ENCODE measurements around the gene PGC.

Gene PGC

GRCh38 chr6:41690541-41691330, 56.5 kb downstream of the PGC start:
- H3K9me2 ChIP-seq (replicated peaks; ENCODE audit: control insufficient read depth, low read length) = no peaks in the 10 kb centered on the region
- H3K4me1 ChIP-seq (ENCODE audit: control insufficient read depth, low read length) = no peaks in the 10 kb centered on the region
- no peaks in the 10 kb centered on the region for H3K27me3 ChIP-seq (ENCODE audit: control insufficient read depth, low read length)
- H3K36me3 ChIP-seq (ENCODE audit: control insufficient read depth, low read length) = peaks cover 40% of the 10 kb centered on the region
- H3K9me3 ChIP-seq (ENCODE audit: control insufficient read depth, insufficient read depth, low read length) = no peaks in the 10 kb centered on the region
- no peak overlapping the region for H3K4me3 ChIP-seq (ENCODE audit: low read length)
- peaks cover 3% of the 10 kb centered on the region; the same call in 1 of the 2 replicates for H3F3A ChIP-seq (ENCODE audit: control insufficient read depth, insufficient read depth)
- no peak overlapping the region for H3K27ac ChIP-seq (ENCODE audit: low read depth, low read length)
- no peak overlapping the region for H3K4me2 ChIP-seq (ENCODE audit: low read length)
- no peak for TF ChIP-seq EZH2phosphoT487 (IDR thresholded peaks at IDR 0.05; ENCODE audit: borderline replicate concordance, low read length)
- TF ChIP-seq, protein P1, sequence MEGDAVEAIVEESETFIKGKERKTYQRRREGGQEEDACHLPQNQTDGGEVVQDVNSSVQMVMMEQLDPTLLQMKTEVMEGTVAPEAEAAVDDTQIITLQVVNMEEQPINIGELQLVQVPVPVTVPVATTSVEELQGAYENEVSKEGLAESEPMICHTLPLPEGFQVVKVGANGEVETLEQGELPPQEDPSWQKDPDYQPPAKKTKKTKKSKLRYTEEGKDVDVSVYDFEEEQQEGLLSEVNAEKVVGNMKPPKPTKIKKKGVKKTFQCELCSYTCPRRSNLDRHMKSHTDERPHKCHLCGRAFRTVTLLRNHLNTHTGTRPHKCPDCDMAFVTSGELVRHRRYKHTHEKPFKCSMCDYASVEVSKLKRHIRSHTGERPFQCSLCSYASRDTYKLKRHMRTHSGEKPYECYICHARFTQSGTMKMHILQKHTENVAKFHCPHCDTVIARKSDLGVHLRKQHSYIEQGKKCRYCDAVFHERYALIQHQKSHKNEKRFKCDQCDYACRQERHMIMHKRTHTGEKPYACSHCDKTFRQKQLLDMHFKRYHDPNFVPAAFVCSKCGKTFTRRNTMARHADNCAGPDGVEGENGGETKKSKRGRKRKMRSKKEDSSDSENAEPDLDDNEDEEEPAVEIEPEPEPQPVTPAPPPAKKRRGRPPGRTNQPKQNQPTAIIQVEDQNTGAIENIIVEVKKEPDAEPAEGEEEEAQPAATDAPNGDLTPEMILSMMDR (IDR thresholded peaks at IDR 0.05; ENCODE audit: low read depth, low read length, poor library complexity, severe bottlenecking) = no peak
- H3K79me2 ChIP-seq (ENCODE audit: control insufficient read depth, low read length) = peaks cover 14% of the 10 kb centered on the region
- peaks cover 2% of the 10 kb centered on the region; the same call in 1 of the 2 replicates for H4K20me1 ChIP-seq (ENCODE audit: control insufficient read depth, insufficient read depth, low read depth, low read length)

DNA sequence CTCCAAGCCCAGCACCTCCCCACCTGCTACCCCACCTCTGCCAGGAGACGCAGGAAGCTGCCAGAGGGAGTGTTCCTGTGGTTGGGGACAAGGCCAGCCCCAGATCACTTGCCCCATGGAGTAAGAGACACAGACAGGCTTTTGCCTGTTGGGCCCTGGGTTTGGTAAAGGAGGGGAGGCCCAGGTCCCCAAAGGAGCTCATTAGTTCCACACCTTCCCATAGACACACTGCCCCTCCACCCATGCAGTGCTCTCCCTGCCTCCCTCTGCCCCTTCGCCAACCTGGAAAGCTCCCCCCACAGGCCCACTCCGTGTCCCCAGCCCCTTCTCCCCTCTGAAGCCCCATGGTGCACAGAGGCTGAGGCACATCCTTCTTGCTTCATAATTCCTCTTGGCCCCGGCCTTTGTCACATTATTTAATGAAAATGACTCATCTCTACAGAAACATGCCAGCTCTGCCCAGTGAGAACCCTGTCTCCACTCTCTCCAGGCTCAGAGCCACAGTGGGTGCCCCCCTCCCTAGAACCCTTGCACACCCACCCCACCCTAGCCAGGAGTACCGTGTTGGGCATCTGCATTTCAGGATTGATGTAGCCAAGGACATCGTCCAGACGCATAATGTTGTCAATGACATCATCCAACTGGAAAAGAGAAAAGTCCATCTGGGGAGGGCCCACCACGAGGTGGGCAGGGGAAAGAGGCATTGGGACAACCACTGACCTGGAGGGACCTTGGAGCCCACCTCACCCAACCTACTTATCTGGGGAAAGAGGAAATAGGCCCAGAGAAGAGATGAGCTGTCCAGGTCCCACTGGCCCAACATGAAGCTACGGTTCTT, 57.8 kb downstream of the PGC start:
- H3K27ac ChIP-seq (ENCODE audit: low read depth, low read length) = no peak overlapping the region
- no peaks in the 10 kb centered on the region for H3K27me3 ChIP-seq (ENCODE audit: control insufficient read depth, low read length)
- TF ChIP-seq, protein P1 (IDR thresholded peaks at IDR 0.05; ENCODE audit: low read depth, low read length, poor library complexity, severe bottlenecking) = no peak
- TF ChIP-seq EZH2phosphoT487 (IDR thresholded peaks at IDR 0.05; ENCODE audit: borderline replicate concordance, low read length) = no peak
- peaks cover 7% of the 10 kb centered on the region; the same call in 1 of the 2 replicates for H3K79me2 ChIP-seq (ENCODE audit: control insufficient read depth, low read length)
- no peaks in the 10 kb centered on the region for H3K4me1 ChIP-seq (ENCODE audit: control insufficient read depth, low read length)
- no peak overlapping the region for H3K4me3 ChIP-seq (ENCODE audit: low read length)
- peaks cover 51% of the 10 kb centered on the region for H3K36me3 ChIP-seq (ENCODE audit: control insufficient read depth, low read length)
- peaks cover 8% of the 10 kb centered on the region; the same call in 1 of the 2 replicates for H3F3A ChIP-seq (ENCODE audit: control insufficient read depth, insufficient read depth)
- no peaks in the 10 kb centered on the region for H3K9me2 ChIP-seq (replicated peaks; ENCODE audit: control insufficient read depth, low read length)
- no peaks in the 10 kb centered on the region for H3K9me3 ChIP-seq (ENCODE audit: control insufficient read depth, insufficient read depth, low read length)
- no peak overlapping the region for H3K4me2 ChIP-seq (ENCODE audit: low read length)
- no peaks in the 10 kb centered on the region for H4K20me1 ChIP-seq (ENCODE audit: control insufficient read depth, insufficient read depth, low read depth, low read length)

- Histone ChIP-seq H3K27ac (ENCODE audit: low read depth, low read length) (no peak overlapping the region), H3K9me2 (replicated peaks; ENCODE audit: control insufficient read depth, low read length) (no peaks in the 10 kb centered on the region), H3F3A (ENCODE audit: control insufficient read depth, insufficient read depth) (peaks cover 8% of the 10 kb centered on the region; the same call in 1 of the 2 replicates), H3K36me3 (ENCODE audit: control insufficient read depth, low read length) (peaks cover 56% of the 10 kb centered on the region), H3K9me3 (ENCODE audit: control insufficient read depth, insufficient read depth, low read length) (no peaks in the 10 kb centered on the region), H4K20me1 (ENCODE audit: control insufficient read depth, insufficient read depth, low read depth, low read length) (no peaks in the 10 kb centered on the region), H3K79me2 (ENCODE audit: control insufficient read depth, low read length) (0 out of 2 replicates have a peak, but pooled peaks cover 1% of the 10 kb centered on the region), H3K27me3 (ENCODE audit: control insufficient read depth, low read length) (no peaks in the 10 kb centered on the region), H3K4me3 (ENCODE audit: low read length) (no peak overlapping the region), H3K4me2 (ENCODE audit: low read length) (no peak overlapping the region), H3K4me1 (ENCODE audit: control insufficient read depth, low read length) (peaks cover 8% of the 10 kb centered on the region)
- no peak for TF ChIP-seq EZH2phosphoT487 (IDR thresholded peaks at IDR 0.05; ENCODE audit: borderline replicate concordance, low read length)
- TF ChIP-seq, protein P1 (IDR thresholded peaks at IDR 0.05; ENCODE audit: low read depth, low read length, poor library complexity, severe bottlenecking) = no peak
Measured at GRCh38 chr6:41688256-41688965, 58.8 kb downstream of the PGC start.
